Lower lobe of right lung (tissue), 2 donors: Measurements from ENCODE around the gene MEIOSIN. TPM values are rescaled to one million over a fixed set of nuclear protein-coding genes. Genes with fewer than 3 reads are reported as not detected.
A peak's percentile ranks its signal among the peaks of the same experiment; 100 is the strongest.

Experiments used
- ATAC-seq, 2 donors: fragments of 200-7000 bp; cut with Tn5 transposase; one replicate each; pipeline ENCODE4 v1.9.1; 2020 to 2022; ENCODE audit warnings: mild to moderate bottlenecking in 2 of 2, moderate library complexity in 2 of 2
- DNase-seq: peaks from one replicate; pipeline ENCODE4 v3.0.0-alpha.2; 2020
- H3K27ac ChIP-seq: fragments of 200-600 bp; one replicate; pipeline ENCODE4 v1.8.0; 2022
- H3K27me3 ChIP-seq: fragments of 200-600 bp; one replicate; pipeline ENCODE4 v1.8.0; 2022; ENCODE audit warnings: low read depth
- H3K36me3 ChIP-seq: fragments of 200-600 bp; one replicate; pipeline ENCODE4 v1.8.0; 2022; ENCODE audit warnings: mild to moderate bottlenecking
- H3K4me1 ChIP-seq: fragments of 200-600 bp; one replicate; pipeline ENCODE4 v1.8.0; 2022
- H3K4me3 ChIP-seq: fragments of 200-600 bp; one replicate; pipeline ENCODE4 v1.8.0; 2022; ENCODE audit warnings: mild to moderate bottlenecking
- H3K9me3 ChIP-seq: fragments of 200-600 bp; one replicate; pipeline ENCODE4 v1.8.0; 2022
- CTCF ChIP-seq: fragments of 200-600 bp; IDR thresholded peaks from one replicate; pipeline ENCODE4 v1.8.0; 2022; ENCODE audit warnings: antibody characterized with exemption, mild to moderate bottlenecking
- intact Hi-C: fragments of 100-400 bp; cut with DNase I; formaldehyde crosslinking; loops from one replicate; pipeline ENCODE4 v1.11.0; 2022
- total RNA-seq: library from RNA; stranded (reverse); fragmentation: NEBNext Ultra II Directional; extraction: Animal tissue kit (Norgen Biotek cat#: 25700); gene quantifications from one replicate; pipeline ENCODE4 v1.2.1, GENCODE V29; 2021
- donor health status: DM: no; HTN: yes; CAD: no; lungs with severe emphysema.

MEIOSIN gene
- total RNA-seq, 1 donor from 2014 or later: not detected

DNA sequence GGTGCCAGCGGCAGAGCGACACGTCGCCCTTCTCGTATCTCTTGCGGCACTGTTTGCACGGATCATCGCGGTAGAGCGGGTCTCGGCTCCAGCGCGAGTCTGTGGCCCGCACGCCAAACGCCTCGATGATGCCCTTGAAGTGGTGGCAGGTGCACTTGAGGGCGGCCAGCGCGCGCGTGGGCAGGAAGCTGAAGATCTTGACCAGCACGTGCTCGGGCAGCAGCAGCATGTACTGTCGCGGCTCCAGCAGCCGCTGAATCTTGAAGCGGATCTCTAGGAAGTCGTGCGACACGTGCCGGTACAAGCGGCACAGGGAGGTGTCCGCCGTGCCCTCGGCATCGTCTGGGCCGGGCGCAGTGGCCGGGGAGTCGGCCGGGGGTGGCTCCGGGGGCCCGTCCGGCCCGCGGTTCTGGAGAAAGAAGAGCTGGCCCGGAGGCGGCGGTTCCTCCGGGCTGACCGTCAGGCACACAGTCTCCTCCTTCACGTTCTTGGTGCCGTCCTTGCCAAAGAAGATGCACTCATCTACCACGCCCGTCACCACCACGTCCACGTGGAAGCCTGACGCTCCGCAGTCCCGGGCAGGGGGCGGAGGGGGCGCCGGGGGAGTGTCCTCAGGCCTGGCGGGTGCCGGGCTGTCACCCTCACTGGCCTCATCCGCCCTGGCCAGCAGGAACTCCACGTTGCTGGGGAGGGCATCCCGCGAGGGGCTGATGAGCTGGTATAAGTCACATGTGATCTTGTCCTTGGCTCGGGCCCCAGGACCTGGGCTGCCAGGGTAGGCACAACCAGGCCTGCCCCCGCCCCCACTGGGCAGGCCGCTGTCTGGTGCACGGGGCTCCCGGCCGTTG, 21.2 kb upstream of the MEIOSIN start:
- no peaks in the 10 kb centered on the region for H3K27me3 ChIP-seq
- DNase-seq (no peak), ATAC-seq (no peak)
- intact Hi-C loops: no loop called here
- H3K27ac ChIP-seq: no peak overlapping the region
- peaks cover 10% of the 10 kb centered on the region for H3K4me1 ChIP-seq
- TF ChIP-seq CTCF: no peak
- peaks cover 25% of the 10 kb centered on the region for H3K36me3 ChIP-seq
- no peaks in the 10 kb centered on the region for H3K9me3 ChIP-seq
- H3K4me3 ChIP-seq: no peak overlapping the region

- Histone ChIP-seq H3K27ac (no peak overlapping the region), H3K36me3 (peaks cover 25% of the 10 kb centered on the region), H3K27me3 (no peaks in the 10 kb centered on the region), H3K4me3 (no peak overlapping the region), H3K4me1 (peaks cover 10% of the 10 kb centered on the region), H3K9me3 (no peaks in the 10 kb centered on the region)
- no peak for DNase-seq
- TF ChIP-seq CTCF: no peak
- intact Hi-C loops: no loop called here
- no peak for ATAC-seq
Observed at GRCh38 chr19:45712699-45713067, 20.6 kb upstream of the MEIOSIN start.

DNA sequence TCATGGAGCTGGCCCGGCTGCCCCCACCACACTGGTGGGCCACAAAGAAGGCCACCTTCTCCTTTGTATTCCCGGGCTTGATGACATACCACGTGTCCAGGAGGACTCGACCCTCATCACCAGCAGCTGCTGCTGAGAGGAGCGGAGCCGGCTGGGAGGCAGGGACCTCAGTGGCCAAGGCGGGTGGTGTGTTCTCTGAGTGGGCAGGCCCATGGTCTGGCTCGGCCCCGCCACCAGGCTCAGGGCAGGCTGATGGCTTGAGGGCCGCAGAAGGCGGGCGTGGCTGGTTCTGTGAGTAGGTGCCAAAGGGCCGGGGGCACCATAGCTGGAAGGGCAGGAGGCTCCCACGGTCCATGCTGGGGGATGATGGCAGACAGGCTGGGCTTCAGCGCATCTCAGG, 20.1 kb upstream of the MEIOSIN start:
- H3K36me3 ChIP-seq: peaks cover 25% of the 10 kb centered on the region
- no peak overlapping the region for H3K4me3 ChIP-seq
- TF ChIP-seq CTCF: no peak
- intact Hi-C loops: no loop called here
- no peak for ATAC-seq
- no peaks in the 10 kb centered on the region for H3K9me3 ChIP-seq
- H3K27me3 ChIP-seq: no peaks in the 10 kb centered on the region
- H3K4me1 ChIP-seq: peaks cover 15% of the 10 kb centered on the region
- no peak for DNase-seq
- no peak overlapping the region for H3K27ac ChIP-seq

GRCh38 chr19:45715139-45715538, 18.1 kb upstream of the MEIOSIN start:
- DNase-seq (no peak), ATAC-seq (no peak)
- H3K36me3 ChIP-seq: peaks cover 25% of the 10 kb centered on the region
- peaks cover 20% of the 10 kb centered on the region for H3K4me1 ChIP-seq
- intact Hi-C loops: no loop called here
- no peak overlapping the region for H3K4me3 ChIP-seq
- no peak for TF ChIP-seq CTCF
- H3K9me3 ChIP-seq: no peaks in the 10 kb centered on the region
- no peak overlapping the region for H3K27ac ChIP-seq
- no peaks in the 10 kb centered on the region for H3K27me3 ChIP-seq

DNA sequence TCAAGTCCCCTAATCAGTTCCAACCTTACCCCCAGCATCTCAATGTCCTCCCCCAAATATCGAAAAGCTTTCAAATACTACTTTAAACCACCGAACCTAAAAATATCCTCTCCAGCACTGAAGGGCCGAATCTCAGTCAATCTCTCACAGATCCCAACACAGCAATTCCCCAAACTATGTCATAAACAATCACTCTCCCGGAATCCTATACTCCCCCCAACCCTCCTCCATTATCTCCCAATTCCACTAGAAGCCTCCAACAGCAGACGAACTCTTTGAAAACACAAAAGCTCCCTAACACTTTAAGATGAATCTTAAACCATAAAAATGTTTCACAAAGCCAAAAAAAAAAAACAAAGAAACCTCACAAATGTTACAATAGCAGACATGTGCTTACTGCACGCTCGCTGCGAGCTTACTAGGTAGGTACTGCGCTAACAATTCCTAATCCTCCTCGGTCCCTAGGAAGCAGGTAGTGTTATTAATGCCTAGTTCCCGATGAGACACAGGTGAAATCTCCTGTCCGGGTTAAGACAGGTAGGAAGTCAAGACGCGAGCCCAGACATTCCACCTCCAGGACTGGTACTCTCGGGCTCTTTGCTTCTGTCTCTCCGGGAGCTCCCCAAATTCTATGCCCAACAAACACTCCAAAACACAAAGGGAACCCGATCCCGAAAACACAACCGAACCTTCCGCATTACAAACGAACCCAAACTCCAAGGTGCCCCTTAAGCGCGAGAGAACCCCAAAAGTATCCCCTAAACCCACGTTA, 16.7 kb upstream of the MEIOSIN start:
- Histone ChIP-seq H3K36me3 (peaks cover 18% of the 10 kb centered on the region), H3K9me3 (no peaks in the 10 kb centered on the region), H3K4me1 (peaks cover 27% of the 10 kb centered on the region), H3K4me3 (peak overlapping the region; percentile 64), H3K27ac (peak overlapping the region; percentile 73), H3K27me3 (no peaks in the 10 kb centered on the region)
- TF ChIP-seq CTCF: no peak
- ATAC-seq (peak; percentile 1 to 35), DNase-seq (no peak)
- intact Hi-C loops: no loop called here
